ENCODE measurements around the gene MC2R. TPM values are rescaled to one million over a fixed set of nuclear protein-coding genes. Genes with fewer than 3 reads are reported as not detected.

MC2R gene
- total RNA-seq (2014; rRNA removed; shearing (Covaris generic)) = not detected in 2 replicates

DNA sequence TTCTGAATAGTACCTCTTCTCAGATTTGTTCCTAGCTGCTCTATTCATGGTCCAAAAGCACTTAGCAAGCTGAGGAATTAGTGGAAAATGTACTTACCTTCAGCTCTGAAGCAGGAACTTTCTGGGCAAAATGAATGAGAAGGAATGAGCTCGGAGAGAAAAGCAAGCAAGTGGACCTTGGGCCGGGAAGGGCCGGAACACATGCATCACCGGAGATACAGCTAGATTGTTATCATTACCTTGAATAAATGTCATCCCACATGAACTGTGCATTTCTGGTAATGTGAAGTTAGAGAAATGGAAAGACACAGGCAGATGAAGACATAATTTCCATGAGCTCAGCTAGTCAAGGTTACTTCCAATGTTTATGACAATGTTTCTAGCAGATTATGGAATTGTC lies at the start of gene MC2R:
MC2R (minus strand) TSS at position 146 of the 400 bp plus-strand sequence. CDS start 30,018 bp downstream, outside the sequence.
- no peaks in the 10 kb centered on the region for H3K27me3 ChIP-seq
- no peak for DNase-seq
- no peaks in the 10 kb centered on the region for H3K9me3 ChIP-seq (replicated peaks)
- peaks cover 16% of the 10 kb centered on the region for H3K4me1 ChIP-seq
- H3K27ac ChIP-seq = peak within 1 kb of the TSS; percentile 63
- H3K4me3 ChIP-seq = no peak within 1 kb of the TSS
- no peaks in the 10 kb centered on the region for H3K36me3 ChIP-seq

DNA sequence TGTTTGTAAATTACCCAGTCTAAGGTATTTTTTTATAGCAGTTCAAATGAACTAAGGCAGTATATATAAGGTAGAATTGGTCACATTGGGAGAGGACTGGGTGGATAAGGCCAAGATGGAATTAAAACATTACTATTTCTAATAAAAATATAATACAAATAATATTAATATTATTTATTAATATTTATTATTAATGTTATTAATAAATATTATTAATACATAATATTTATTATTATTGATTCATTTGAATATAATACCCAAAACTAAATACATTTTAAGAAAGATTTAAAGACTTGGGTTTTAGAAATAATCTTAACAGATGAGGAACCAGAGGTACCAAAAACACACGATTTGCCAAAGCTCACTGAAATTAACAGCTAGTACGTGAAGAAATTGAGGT lies 30.5 kb upstream of the MC2R start:
- Histone ChIP-seq H3K27ac (no peak overlapping the region), H3K27me3 (no peaks in the 10 kb centered on the region), H3K9me3 (replicated peaks) (no peaks in the 10 kb centered on the region), H3K36me3 (no peaks in the 10 kb centered on the region), H3K4me1 (no peaks in the 10 kb centered on the region), H3K4me3 (no peak overlapping the region)
- DNase-seq = no peak

DNA sequence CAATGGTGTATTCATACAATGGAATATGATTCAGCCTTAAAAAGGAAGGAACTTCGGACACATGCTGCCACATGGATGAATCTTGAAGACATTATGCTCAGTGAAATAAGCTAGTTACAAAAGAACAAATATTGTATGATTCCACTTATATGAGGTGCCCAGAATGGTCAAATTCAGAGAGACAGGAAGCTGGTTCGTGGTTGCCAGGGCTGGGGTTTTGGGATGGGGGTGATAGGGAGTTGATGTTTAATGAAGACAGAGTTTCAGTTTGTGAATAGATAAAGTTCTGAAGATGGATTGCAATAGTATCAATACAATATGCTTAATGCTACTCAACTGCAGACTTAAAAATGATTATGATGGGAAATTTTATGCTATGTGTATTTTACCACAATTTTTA lies 28.0 kb upstream of the MC2R start:
- Histone ChIP-seq H3K36me3 (no peaks in the 10 kb centered on the region), H3K4me3 (no peak overlapping the region), H3K27ac (no peak overlapping the region), H3K27me3 (no peaks in the 10 kb centered on the region), H3K9me3 (replicated peaks) (no peaks in the 10 kb centered on the region), H3K4me1 (no peaks in the 10 kb centered on the region)
- no peak for DNase-seq

DNA sequence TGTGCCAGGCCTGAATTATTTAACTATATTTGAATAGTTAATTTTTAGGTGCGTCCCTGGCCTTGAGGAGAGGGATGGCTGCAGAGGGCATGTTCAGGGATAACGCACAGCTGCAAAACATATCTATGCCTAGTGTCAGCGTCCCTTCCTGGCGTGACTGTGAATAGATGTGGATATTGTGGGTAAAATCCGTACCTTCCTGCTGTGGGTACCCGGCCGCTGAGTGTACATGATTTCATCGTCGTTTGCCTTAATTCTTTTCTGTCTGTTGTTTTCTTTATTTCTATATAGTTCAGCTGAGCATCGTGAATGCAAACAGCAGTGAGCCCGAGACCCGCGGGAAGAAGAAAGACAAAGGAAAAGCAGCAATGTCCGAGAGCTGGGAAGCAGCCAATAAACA lies 25.0 kb upstream of the MC2R start:
- Histone ChIP-seq H3K27me3 (no peaks in the 10 kb centered on the region), H3K9me3 (replicated peaks) (no peaks in the 10 kb centered on the region)
- no peak for DNase-seq

DNA sequence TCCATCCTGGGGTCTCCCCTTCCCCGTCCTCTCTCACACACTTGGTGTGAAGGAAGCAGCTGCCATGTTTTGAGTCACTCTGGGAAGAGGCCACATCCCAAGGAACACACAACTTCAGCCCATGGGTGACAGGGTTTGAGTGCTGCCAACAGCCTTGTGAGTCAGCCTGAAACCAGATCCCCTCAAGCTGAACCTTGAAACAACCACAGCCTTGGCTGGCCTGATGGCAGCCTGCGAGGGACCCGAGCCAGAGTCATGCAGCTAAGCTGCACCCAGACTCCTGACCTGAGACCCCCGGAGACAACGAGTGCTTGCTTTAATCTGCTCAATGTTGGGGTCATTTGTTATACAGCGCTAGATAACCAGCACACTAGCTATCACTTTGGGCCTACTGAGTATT lies 19.3 kb upstream of the MC2R start:
- peak; percentile 13 to 47 for DNase-seq
- H3K4me3 ChIP-seq = no peak overlapping the region
- no peak overlapping the region for H3K27ac ChIP-seq
- no peaks in the 10 kb centered on the region for H3K27me3 ChIP-seq
- no peaks in the 10 kb centered on the region for H3K9me3 ChIP-seq (replicated peaks)
- H3K36me3 ChIP-seq = no peaks in the 10 kb centered on the region
- no peaks in the 10 kb centered on the region for H3K4me1 ChIP-seq

More for the DNA sequence above, 25.0 kb upstream of the MC2R start:
- H3K4me3 ChIP-seq = no peak overlapping the region
- H3K27ac ChIP-seq = no peak overlapping the region
- no peaks in the 10 kb centered on the region for H3K4me1 ChIP-seq
- H3K36me3 ChIP-seq = no peaks in the 10 kb centered on the region

DNA sequence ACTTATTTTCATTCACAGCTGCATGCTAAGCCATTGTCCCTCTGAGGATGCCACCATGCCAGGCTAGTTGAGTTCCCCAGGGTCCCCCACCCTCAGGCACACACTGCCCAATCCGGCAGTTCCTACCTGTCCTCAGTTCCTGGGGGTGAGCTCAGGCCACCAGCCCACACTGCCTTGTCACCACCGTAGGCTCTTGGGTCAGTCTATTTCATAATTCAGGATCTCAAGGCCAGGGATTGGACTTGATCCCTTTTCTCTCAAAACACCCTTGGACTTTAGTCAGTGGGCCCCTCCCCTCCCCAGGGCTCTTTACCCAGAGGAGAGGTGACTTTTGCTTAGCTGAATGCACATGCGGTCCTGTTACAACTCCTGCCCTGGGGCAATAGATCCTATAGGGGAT lies 18.7 kb upstream of the MC2R start:
- Histone ChIP-seq H3K4me1 (no peaks in the 10 kb centered on the region), H3K27ac (no peak overlapping the region), H3K9me3 (replicated peaks) (no peaks in the 10 kb centered on the region)

DNA sequence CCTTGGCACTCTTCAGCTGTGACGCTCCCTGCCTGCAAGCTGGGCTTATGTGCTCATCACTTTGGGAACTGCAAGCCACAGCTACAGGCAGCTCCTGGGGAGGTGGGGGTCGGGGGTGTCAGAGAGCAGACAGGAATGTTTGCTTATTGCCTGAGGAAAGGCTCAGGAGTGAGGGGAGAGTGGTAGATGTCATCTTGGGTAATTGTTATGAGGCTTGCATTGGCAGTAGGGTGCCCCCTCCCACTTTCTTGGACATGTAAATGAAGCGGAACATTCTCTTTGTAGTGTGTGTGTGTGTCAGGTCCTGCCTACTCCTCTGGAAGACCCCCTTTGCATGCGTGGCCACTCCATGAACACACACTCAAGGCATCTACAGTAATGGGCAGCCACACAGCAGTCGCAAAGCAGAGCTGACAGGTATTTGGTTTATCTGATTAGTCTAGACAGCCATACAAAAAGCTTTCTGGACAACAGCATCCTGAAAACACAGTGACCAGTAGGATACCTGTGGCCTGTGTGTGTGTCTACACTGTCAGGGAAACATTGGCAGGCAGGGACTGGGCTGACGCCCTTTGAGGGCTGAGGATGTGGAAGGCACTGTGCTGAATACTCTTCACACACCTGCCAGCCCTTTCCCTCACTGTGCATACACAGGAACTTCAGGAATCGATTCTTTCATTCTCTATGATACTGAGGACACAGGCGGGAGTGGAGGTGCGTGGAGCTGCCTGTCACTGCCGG lies 17.1 kb upstream of the MC2R start:
- H3K4me1 ChIP-seq = no peaks in the 10 kb centered on the region
- H3K27ac ChIP-seq = no peak overlapping the region
- DNase-seq = no peak
- H3K27me3 ChIP-seq = no peaks in the 10 kb centered on the region
- H3K4me3 ChIP-seq = no peak overlapping the region
- no peaks in the 10 kb centered on the region for H3K9me3 ChIP-seq (replicated peaks)
- no peaks in the 10 kb centered on the region for H3K36me3 ChIP-seq

More for the DNA sequence above, 18.7 kb upstream of the MC2R start:
- H3K4me3 ChIP-seq = no peak overlapping the region
- no peaks in the 10 kb centered on the region for H3K27me3 ChIP-seq
- H3K36me3 ChIP-seq = no peaks in the 10 kb centered on the region
- DNase-seq = no peak

DNA sequence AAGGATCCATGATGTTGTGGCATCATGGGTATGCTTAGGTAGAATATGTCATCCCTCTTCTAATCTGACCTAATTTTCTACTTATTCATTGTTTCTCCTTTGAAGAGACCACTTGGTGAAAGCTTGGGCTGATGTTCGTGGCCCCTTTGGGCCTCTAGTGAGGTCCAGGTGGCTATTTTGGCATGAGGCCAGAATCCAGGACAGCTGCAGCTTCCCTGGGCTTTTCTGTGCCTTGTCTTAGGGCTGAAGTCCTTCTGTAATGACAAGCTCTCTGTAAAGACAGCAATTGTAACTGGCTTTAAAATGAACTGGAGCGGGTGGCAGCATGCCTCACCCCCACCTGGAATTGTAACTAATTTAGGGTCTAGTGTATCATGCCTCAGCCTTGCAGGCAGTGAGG lies 15.6 kb upstream of the MC2R start:
- DNase-seq = peak; percentile 34 to 55
- no peak overlapping the region for H3K27ac ChIP-seq
- no peaks in the 10 kb centered on the region for H3K9me3 ChIP-seq (replicated peaks)
- no peaks in the 10 kb centered on the region for H3K4me1 ChIP-seq
- no peaks in the 10 kb centered on the region for H3K27me3 ChIP-seq
- no peaks in the 10 kb centered on the region for H3K36me3 ChIP-seq
- H3K4me3 ChIP-seq = no peak overlapping the region

GRCh38 chr18:13923221-13923620 lies 7.9 kb upstream of the MC2R start:
- Histone ChIP-seq H3K27ac (no peak overlapping the region), H3K9me3 (replicated peaks) (no peaks in the 10 kb centered on the region), H3K4me3 (no peak overlapping the region), H3K36me3 (no peaks in the 10 kb centered on the region), H3K27me3 (no peaks in the 10 kb centered on the region), H3K4me1 (no peaks in the 10 kb centered on the region)
- no peak for DNase-seq

DNA sequence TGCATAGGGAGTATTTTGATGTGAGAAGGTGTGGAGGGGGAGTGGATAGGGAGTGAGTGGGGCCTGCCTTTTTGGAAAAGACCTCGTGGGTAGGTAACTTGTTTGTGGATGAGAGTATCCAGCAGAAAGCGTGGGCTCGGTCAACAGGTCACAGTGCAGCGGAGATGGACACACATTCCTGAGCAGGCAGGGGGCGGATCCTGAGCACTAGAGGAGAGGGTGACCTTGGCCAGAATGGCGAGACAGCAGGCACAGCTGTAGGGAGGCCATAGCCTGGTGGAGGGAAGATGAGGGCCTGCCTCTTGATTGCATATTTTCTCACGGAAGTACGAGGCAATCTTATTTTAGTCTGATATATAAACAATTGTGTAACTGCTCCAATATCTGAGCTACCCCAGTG lies 3.6 kb upstream of the MC2R start:
- H3K36me3 ChIP-seq = no peaks in the 10 kb centered on the region
- no peaks in the 10 kb centered on the region for H3K27me3 ChIP-seq
- H3K4me3 ChIP-seq = no peak overlapping the region
- DNase-seq = no peak
- H3K27ac ChIP-seq = no peak overlapping the region
- H3K4me1 ChIP-seq = peaks cover 16% of the 10 kb centered on the region
- no peaks in the 10 kb centered on the region for H3K9me3 ChIP-seq (replicated peaks)

- Histone ChIP-seq H3K36me3 (no peaks in the 10 kb centered on the region), H3K4me3 (no peak overlapping the region), H3K27ac (no peak overlapping the region), H3K9me3 (replicated peaks) (no peaks in the 10 kb centered on the region), H3K27me3 (no peaks in the 10 kb centered on the region), H3K4me1 (peaks cover 16% of the 10 kb centered on the region)
- no peak for DNase-seq
Observed at GRCh38 chr18:13917401-13917800, 2.1 kb upstream of the MC2R start.

GRCh38 chr18:13916559-13916958 lies 1.2 kb upstream of the MC2R start:
- H3K36me3 ChIP-seq = no peaks in the 10 kb centered on the region
- DNase-seq = peak in 1 of 2 experiments; percentile 24
- no peaks in the 10 kb centered on the region for H3K9me3 ChIP-seq (replicated peaks)
- H3K4me1 ChIP-seq = peaks cover 16% of the 10 kb centered on the region
- no peak overlapping the region for H3K4me3 ChIP-seq
- H3K27ac ChIP-seq = peak overlapping the region; percentile 63
- no peaks in the 10 kb centered on the region for H3K27me3 ChIP-seq

- Histone ChIP-seq H3K9me3 (replicated peaks) (no peaks in the 10 kb centered on the region), H3K27me3 (no peaks in the 10 kb centered on the region), H3K27ac (peak overlapping the region; percentile 63), H3K4me1 (peaks cover 16% of the 10 kb centered on the region), H3K4me3 (no peak overlapping the region), H3K36me3 (no peaks in the 10 kb centered on the region)
- peak; percentile 82 to 90 for DNase-seq
Observed at GRCh38 chr18:13915995-13916431, 677 bp upstream of the MC2R start.

GRCh38 chr18:13914756-13915155 lies 580 bp downstream of the MC2R start:
- H3K4me1 ChIP-seq = peaks cover 16% of the 10 kb centered on the region
- H3K27ac ChIP-seq = no peak overlapping the region
- no peaks in the 10 kb centered on the region for H3K27me3 ChIP-seq
- no peak overlapping the region for H3K4me3 ChIP-seq
- no peaks in the 10 kb centered on the region for H3K36me3 ChIP-seq
- H3K9me3 ChIP-seq (replicated peaks) = no peaks in the 10 kb centered on the region
- no peak for DNase-seq

GRCh38 chr18:13914170-13914569 lies 1.2 kb downstream of the MC2R start:
- Histone ChIP-seq H3K36me3 (no peaks in the 10 kb centered on the region), H3K27me3 (no peaks in the 10 kb centered on the region), H3K4me1 (peaks cover 16% of the 10 kb centered on the region), H3K9me3 (replicated peaks) (no peaks in the 10 kb centered on the region), H3K27ac (no peak overlapping the region), H3K4me3 (no peak overlapping the region)
- no peak for DNase-seq

GRCh38 chr18:13913205-13913604 lies 2.1 kb downstream of the MC2R start:
- DNase-seq = no peak
- Histone ChIP-seq H3K27ac (no peak overlapping the region), H3K9me3 (replicated peaks) (no peaks in the 10 kb centered on the region), H3K36me3 (no peaks in the 10 kb centered on the region), H3K4me3 (no peak overlapping the region), H3K4me1 (peaks cover 16% of the 10 kb centered on the region), H3K27me3 (no peaks in the 10 kb centered on the region)

Data from SJCRH30 (cell line).